HG02571 (cell line): ENCODE measurements around the gene SALL4.
"Not testable (repeated sequence)": the region's sequence is repeated elsewhere in the genome, so short reads cannot be mapped to it uniquely, and the experiment has no call there.

Source experiments
- ATAC-seq: cut with Tn5 transposase; IDR thresholded peaks from one replicate; pipeline ENCODE4 v1.9.1; 2021; ENCODE audit warnings: mild to moderate bottlenecking, moderate library complexity; ENCODE audit not compliant: unreplicated experiment

Gene SALL4

DNA sequence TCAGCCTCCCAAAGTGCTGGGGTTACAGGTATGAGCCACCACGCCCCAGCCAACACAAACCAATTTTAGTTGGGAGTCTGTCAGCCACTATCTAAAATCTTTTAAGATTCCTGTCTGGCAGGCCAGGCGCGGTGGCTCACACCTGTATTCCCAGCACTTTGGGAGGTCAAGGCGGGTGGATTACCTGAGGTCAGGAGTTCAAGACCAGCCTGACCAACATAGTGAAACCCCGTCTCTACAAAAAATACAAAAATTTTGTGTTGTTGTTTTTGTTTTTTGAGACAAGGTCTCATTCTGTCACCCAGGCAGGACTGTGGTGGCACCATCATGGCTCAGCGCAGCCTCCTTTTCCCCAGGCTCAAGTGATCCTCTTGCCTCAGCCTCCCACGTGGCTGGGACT lies 62.0 kb downstream of the SALL4 start:
- not testable (repeated sequence) for ATAC-seq

GRCh38 chr20:51739722-51740249 lies 62.5 kb downstream of the SALL4 start:
- no peak for ATAC-seq

DNA sequence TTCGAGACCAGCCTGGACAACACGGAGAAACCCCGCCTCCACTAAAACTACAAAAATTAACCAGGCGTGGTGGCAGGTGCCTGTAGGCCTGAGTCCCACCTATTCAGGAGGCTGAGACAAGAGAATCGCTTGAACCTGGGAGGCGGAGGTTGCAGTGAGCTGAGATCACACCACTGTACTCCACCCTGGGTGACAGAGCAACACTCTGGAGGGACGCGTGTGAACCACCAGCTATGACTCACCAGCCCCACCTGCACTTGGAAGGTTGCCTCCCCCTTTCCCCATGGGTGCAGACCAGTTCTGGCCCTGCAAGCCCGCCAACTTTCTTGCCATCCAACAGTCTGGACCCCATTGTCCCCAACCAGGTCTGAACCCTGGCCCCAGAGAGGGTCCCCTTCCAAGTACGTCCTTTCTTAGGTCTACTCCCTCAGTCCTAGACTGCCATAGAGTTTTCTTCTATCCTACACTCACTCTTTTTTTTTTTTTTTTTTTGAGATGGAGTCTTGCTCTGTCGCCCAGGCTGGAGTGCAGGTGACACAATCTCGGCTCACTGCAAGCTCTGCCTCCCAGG lies 63.4 kb downstream of the SALL4 start:
- no peak for ATAC-seq

DNA sequence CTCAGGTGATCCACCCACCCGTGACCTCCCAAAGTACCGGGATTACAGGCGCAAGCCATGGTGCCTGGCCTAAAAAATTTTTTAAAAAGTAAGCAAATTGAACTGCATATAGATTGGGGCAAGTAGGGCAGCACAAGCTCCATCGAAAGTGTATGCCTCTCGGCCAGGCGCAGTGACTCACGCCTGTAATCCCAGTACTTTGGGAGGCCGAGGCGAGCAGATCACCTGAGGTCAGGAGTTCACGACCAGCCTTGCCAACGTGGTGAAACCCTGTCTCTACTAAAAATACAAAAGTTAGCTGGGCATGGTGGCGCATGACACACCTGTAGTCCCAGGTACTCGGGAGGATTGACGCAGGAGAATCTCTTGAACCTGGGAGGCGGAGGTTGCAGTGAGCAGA lies 64.1 kb downstream of the SALL4 start:
- ATAC-seq: not testable (repeated sequence)

- ATAC-seq: no peak
These were observed 65.4 kb downstream of the SALL4 start for GRCh38 chr20:51736947-51737346.

GRCh38 chr20:51735728-51736600 lies 66.4 kb downstream of the SALL4 start:
- no peak for ATAC-seq

- ATAC-seq: no peak
These were observed 67.2 kb downstream of the SALL4 start for GRCh38 chr20:51734876-51735720.

DNA sequence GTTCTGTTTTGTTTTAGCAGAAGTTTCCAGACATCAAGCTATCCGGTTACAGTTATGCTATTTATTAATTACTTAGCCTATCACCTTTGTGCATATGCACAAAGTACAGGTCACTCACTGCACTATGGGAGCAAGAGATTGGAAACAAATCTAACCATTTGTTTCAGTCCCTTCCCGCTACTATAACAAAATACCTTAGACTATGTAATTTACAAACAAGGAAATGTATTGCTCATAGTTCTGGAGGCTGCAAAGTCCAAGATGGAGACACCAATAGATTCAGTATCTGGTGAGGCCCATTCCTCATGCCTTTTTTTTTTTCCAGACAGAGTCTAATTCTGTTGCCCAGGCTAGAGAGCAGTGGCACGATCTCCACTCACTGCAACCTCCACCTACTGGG lies 69.3 kb downstream of the SALL4 start:
- ATAC-seq: no peak
